ENCODE data around the gene VEGFC.

Gene VEGFC

GRCh38 chr4:176671532-176671931, 121.2 kb downstream of the VEGFC start:
- DNase-seq = no peak

GRCh38 chr4:176668324-176668723, 124.4 kb downstream of the VEGFC start:
- no peak for DNase-seq

GRCh38 chr4:176664964-176665363, 127.8 kb downstream of the VEGFC start:
- DNase-seq = no peak

- DNase-seq = no peak
Observed at GRCh38 chr4:176660561-176660960, 132.2 kb downstream of the VEGFC start.

- no peak for DNase-seq
Observed at GRCh38 chr4:176656108-176656507, 136.6 kb downstream of the VEGFC start.

- no peak for DNase-seq
Observed at GRCh38 chr4:176654565-176655216, 138.0 kb downstream of the VEGFC start.

- DNase-seq = no peak
Observed at GRCh38 chr4:176653401-176654220, 139.1 kb downstream of the VEGFC start.

- no peak for DNase-seq
Observed at GRCh38 chr4:176646311-176646710, 146.4 kb downstream of the VEGFC start.

- no peak for DNase-seq
Observed at GRCh38 chr4:176645246-176645960, 147.3 kb downstream of the VEGFC start.

GRCh38 chr4:176642472-176642871, 150.2 kb downstream of the VEGFC start:
- DNase-seq = no peak

- DNase-seq = no peak
Observed at GRCh38 chr4:176641237-176641636, 151.5 kb downstream of the VEGFC start.

- no peak for DNase-seq
Observed at GRCh38 chr4:176638992-176639391, 153.7 kb downstream of the VEGFC start.

GRCh38 chr4:176636292-176636691, 156.4 kb downstream of the VEGFC start:
- no peak for DNase-seq

- DNase-seq = no peak
Observed at GRCh38 chr4:176635372-176636261, 157.1 kb downstream of the VEGFC start.

Measured in activated T-cell treated with anti-CD3 and anti-CD28 coated beads, Interleukin-2, amount 50 U/mL, for 48 hours (primary cell).